NCI-H460 (cell line): ENCODE results near the gene TPM1. TPM values are rescaled to one million over a fixed set of nuclear protein-coding genes. Genes with fewer than 3 reads are reported as not detected.

Source experiments
- total RNA-seq: library from RNA; depleted of rRNA; stranded (reverse); fragments of >200 nt; shearing (Covaris generic); gene quantifications from 2 replicates; pipeline ENCODE4 v1.2.3, GENCODE V29; 2014; rRNA removed

Gene TPM1
- total RNA-seq, 1 experiment from 2014 or later: 36.6 TPM

Other genes with a start within 250 kb of the TPM1 start
- 7.4 and 7.5 TPM in 2 replicates for gene LACTB, start 79.1 kb downstream of the TPM1 start, total RNA-seq
- 298 and 356 TPM in 2 replicates for gene RPS27L, start 114.7 kb downstream of the TPM1 start, total RNA-seq
- gene RAB8B, start 146.9 kb downstream of the TPM1 start, total RNA-seq: 12.5 and 13.1 TPM in 2 replicates
- 6.6 and 8.2 TPM in 2 replicates for gene APH1B, start 234.9 kb downstream of the TPM1 start, total RNA-seq